Heart left ventricle (tissue), 16 donors: ENCODE measurements around the gene NUP133. TPM values are rescaled to one million over a fixed set of nuclear protein-coding genes. Genes with fewer than 3 reads are reported as not detected.

Experiments
- ATAC-seq, 4 donors: fragments of 200-7000 bp; cut with Tn5 transposase; one replicate each; pipeline ENCODE4 v1.9.1; 2020 to 2022; ENCODE audit warnings: moderate library complexity in 4 of 4, mild to moderate bottlenecking in 3 of 4, moderate number of reproducible peaks in 1 of 4
- DNase-seq, 5 donors: peaks; one replicate each; pipeline ENCODE4 v3.0.0-alpha.2; 2020
- H3K27ac ChIP-seq, 12 donors: fragments of 200-600 bp; sonication (generic) in 4 of 12; one replicate each; pipeline versions ENCODE4 v1.5.0 to v1.8.0; 2016 to 2022; ENCODE audit warnings: mild to moderate bottlenecking in 2 of 12
- H3K27me3 ChIP-seq, 9 donors: fragments of 200-600 bp; sonication (generic) in 2 of 9; one replicate each; pipeline versions ENCODE4 v1.5.1 to v1.8.0; 2016 to 2022; ENCODE audit warnings: mild to moderate bottlenecking in 3 of 9
- H3K36me3 ChIP-seq, 9 donors: fragments of 200-600 bp; sonication (generic) in 2 of 9; one replicate each; pipeline versions ENCODE4 v1.5.0 to v1.8.0; 2018 to 2022; ENCODE audit warnings: mild to moderate bottlenecking in 2 of 9
- H3K4me1 ChIP-seq, 12 donors: fragments of 200-600 bp; sonication (generic) in 4 of 12; one replicate each; pipeline versions ENCODE4 v1.5.0 to v1.8.0; 2016 to 2022; ENCODE audit warnings: mild to moderate bottlenecking in 3 of 12
- H3K4me3 ChIP-seq, 12 donors: fragments of 200-600 bp; sonication (generic) in 4 of 12; one replicate each; pipeline versions ENCODE4 v1.5.0 to v1.8.0; 2017 to 2022; ENCODE audit warnings: mild to moderate bottlenecking in 9 of 12, moderate library complexity in 4 of 12
- H3K9me3 ChIP-seq, 12 donors: fragments of 200-600 bp; sonication (generic) in 4 of 12; one replicate each; pipeline versions ENCODE4 v1.5.0 to v1.8.0; 2016 to 2022; ENCODE audit warnings: mild to moderate bottlenecking in 1 of 12
- POLR2A ChIP-seq, 2 donors: fragments of 450-650 bp; IDR thresholded peaks; one replicate each; pipeline ENCODE4 v1.6.1; 2017; ENCODE audit warnings: antibody characterized with exemption in 2 of 2, mild to moderate bottlenecking in 2 of 2, moderate library complexity in 2 of 2
- WGBS, 4 donors: extraction: QIAGEN DNeasy Blood & Tissue Kit in 2 of 4; methylation state at CpG; one replicate each; pipeline versions ENCODE4 v1.1.5 to v1.1.7; 2013 to 2018; 5-methylcytosine and 5-hydroxymethylcytosine counted together
- intact Hi-C, 10 donors: fragments of 100-400 bp; cut with DNase I; formaldehyde crosslinking; loops; one replicate each; pipeline versions ENCODE4 v1.11.1 to v1.14.2; 2022
- polyA plus RNA-seq, 2 donors: library from polyadenylated mRNA; stranded (reverse); fragments of 200-250 nt; gene quantifications; one replicate each; pipeline ENCODE4 v1.2.3, GENCODE V29; 2013
- total RNA-seq, 9 donors: library from RNA; depleted of rRNA in 2 of 9; stranded (reverse); fragments of >200 nt in 2 of 9; fragmentation: NEBNext Ultra II Directional in 3 of 9; extraction: Animal tissue kit (Norgen Biotek cat#: 25700) in 3 of 9; gene quantifications; one replicate each; pipeline versions ENCODE4 v1.1.0 to v1.2.4, GENCODE V29; 2016 to 2023
- TF ChIP-seq, protein P1 (sequence below), 12 donors: fragments of 200-600 bp; sonication (generic) in 4 of 12; IDR thresholded peaks; one replicate each; pipeline versions ENCODE4 v1.5.0 to v1.8.0; 2018 to 2022; ENCODE audit warnings: antibody characterized with exemption in 12 of 12, mild to moderate bottlenecking in 5 of 12
- donor health status: ischemic (EF 13 %, LVEDD 7.1; RV severe dilation, severe dysfunction).
- donor health status: healthy with polysubstance abuse.
- donor health status: DM: no; HTN: yes; CAD: no.
- donor health status: DM: no; HTN: no; CAD: no.
- donor health status: ischemic (EF 25% LVEDD 6.9; RV normal size, moderate dysfunction).
- donor health status: ischemic (EF 25% LVEDD 5.7; RV mildly dilated, moderate dysfunction).
- donor health status: healthy.
- donor health status: DM: yes; HTN: yes; CAD: no.
- donor health status: ischemic (EF 35%, LVEDD 5.7; RV mildly dilated, moderate dysfunction).
- donor health status: nonischemic (EF 11% LVEDD 7.7; RV severe dilation, severe dysfunction).
- donor health status: DM: yes; HTN: yes; CAD: no.
- donor health status: PGD.
- donor health status: ischemic (EF 29% LVEDD 5.4; RV normal size, mild dysfunction).
- donor health status: nonischemic (EF 23%, LVEDD 6.1; RV moderate dilation, normal function).

NUP133 gene
- total and polyA plus RNA-seq, 11 donors, result 8.0 to 37.3 (median 28.6) TPM

GRCh38 chr1:229535230-229535629 is 27.1 kb upstream of the NUP133 start:
- DNase-seq (no peak), ATAC-seq (no peak)
- TF ChIP-seq POLR2A (IDR thresholded peaks at IDR 0.05), result no peak
- TF ChIP-seq, protein P1, sequence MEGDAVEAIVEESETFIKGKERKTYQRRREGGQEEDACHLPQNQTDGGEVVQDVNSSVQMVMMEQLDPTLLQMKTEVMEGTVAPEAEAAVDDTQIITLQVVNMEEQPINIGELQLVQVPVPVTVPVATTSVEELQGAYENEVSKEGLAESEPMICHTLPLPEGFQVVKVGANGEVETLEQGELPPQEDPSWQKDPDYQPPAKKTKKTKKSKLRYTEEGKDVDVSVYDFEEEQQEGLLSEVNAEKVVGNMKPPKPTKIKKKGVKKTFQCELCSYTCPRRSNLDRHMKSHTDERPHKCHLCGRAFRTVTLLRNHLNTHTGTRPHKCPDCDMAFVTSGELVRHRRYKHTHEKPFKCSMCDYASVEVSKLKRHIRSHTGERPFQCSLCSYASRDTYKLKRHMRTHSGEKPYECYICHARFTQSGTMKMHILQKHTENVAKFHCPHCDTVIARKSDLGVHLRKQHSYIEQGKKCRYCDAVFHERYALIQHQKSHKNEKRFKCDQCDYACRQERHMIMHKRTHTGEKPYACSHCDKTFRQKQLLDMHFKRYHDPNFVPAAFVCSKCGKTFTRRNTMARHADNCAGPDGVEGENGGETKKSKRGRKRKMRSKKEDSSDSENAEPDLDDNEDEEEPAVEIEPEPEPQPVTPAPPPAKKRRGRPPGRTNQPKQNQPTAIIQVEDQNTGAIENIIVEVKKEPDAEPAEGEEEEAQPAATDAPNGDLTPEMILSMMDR (IDR thresholded peaks at IDR 0.05), result no peak
- no peaks in the 10 kb centered on the region for H3K4me1 ChIP-seq
- H3K27me3 ChIP-seq, result no peaks in the 10 kb centered on the region
- no peak overlapping the region for H3K4me3 ChIP-seq
- peaks cover 0 to 93% (median 83%) of the 10 kb centered on the region in 9 donors for H3K36me3 ChIP-seq
- H3K9me3 ChIP-seq, result no peaks in the 10 kb centered on the region
- intact Hi-C loops, result no loop called here
- no peak overlapping the region for H3K27ac ChIP-seq

DNA sequence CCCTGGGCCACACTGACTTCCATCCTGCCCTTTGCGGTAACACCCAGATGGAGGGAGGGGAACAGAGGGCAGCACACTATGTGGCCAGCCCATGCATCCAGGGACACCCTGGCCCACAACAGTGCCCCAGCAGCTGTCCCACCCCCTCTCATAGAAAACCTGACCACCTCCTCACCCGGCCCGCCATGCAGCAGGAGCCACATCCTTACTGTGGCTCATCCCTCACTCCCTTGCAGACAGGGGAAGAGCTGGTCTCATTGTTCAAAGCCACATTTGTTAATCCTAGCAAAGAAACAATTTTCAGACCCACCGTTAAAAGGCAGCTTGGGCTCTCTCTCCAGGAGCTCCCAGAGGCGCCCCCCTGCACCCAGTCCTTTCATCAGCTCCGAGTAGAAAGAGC is 23.2 kb upstream of the NUP133 start:
- Histone ChIP-seq H3K9me3 (no peaks in the 10 kb centered on the region), H3K4me3 (no peak overlapping the region), H3K4me1 (no peaks in the 10 kb centered on the region), H3K36me3 (peaks cover 0 to 93% (median 81%) of the 10 kb centered on the region in 9 donors), H3K27ac (no peak overlapping the region), H3K27me3 (no peaks in the 10 kb centered on the region)
- DNase-seq (no peak), ATAC-seq (peak in 1 of 4 donors; percentile 20)
- WGBS, 4 donors, result 94 to 95% (median 94%) methylated on average over 6 of the region's 6 CpGs
- no peak for TF ChIP-seq POLR2A (IDR thresholded peaks at IDR 0.05)
- TF ChIP-seq, protein P1 (IDR thresholded peaks at IDR 0.05), result no peak
- intact Hi-C loops, result no loop called here

DNA sequence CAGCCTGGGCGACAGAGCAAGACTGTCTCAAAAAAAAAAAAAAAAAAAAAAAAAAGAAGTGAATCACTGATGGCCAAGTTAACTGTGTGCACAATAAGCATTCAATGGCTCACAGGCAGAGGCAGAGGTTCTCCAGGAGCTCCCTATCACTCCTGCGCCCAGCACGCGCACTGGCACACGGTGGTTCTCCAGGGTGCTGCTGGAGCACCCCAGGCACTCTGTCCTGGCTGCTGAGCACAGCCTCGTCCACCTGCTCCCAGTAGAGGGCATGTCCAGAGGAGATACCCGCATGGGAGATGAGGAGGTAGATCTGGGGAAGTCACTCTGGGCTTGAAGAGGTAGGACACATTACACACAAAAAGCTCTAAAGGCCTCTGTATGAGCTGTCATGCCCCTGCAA is 21.5 kb upstream of the NUP133 start:
- no peak for TF ChIP-seq POLR2A (IDR thresholded peaks at IDR 0.05)
- TF ChIP-seq, protein P1 (IDR thresholded peaks at IDR 0.05), result no peak
- DNase-seq, result no peak
- no peak for ATAC-seq
- Histone ChIP-seq H3K4me1 (no peaks in the 10 kb centered on the region), H3K4me3 (no peak overlapping the region), H3K9me3 (no peaks in the 10 kb centered on the region), H3K36me3 (peaks cover 0 to 95% (median 83%) of the 10 kb centered on the region in 9 donors), H3K27me3 (no peaks in the 10 kb centered on the region), H3K27ac (no peak overlapping the region)
- intact Hi-C loops, result no loop called here
- WGBS, 4 donors, result 88 to 98% (median 96%) methylated on average over 7 of the region's 7 CpGs

GRCh38 chr1:229526695-229527094 is 18.6 kb upstream of the NUP133 start:
- ATAC-seq (no peak), DNase-seq (no peak)
- Histone ChIP-seq H3K36me3 (peaks cover 0 to 100% (median 89%) of the 10 kb centered on the region in 9 donors), H3K9me3 (no peaks in the 10 kb centered on the region), H3K4me3 (no peak overlapping the region), H3K27ac (no peak overlapping the region), H3K4me1 (no peaks in the 10 kb centered on the region), H3K27me3 (no peaks in the 10 kb centered on the region)
- TF ChIP-seq, protein P1 (IDR thresholded peaks at IDR 0.05), result no peak
- TF ChIP-seq POLR2A (IDR thresholded peaks at IDR 0.05), result no peak
- intact Hi-C loops, result no loop called here
- WGBS, 4 donors, result 93 to 100% (median 97%) methylated on average over 1 of the region's 1 CpG
